ENCODE measurements around the gene MAVS.

Gene MAVS

GRCh38 chr20:3865887-3866407 is 19.3 kb downstream of the MAVS start:
- Histone ChIP-seq H3K27ac (ENCODE audit: poor library complexity, severe bottlenecking) (no peak overlapping the region), H3K9me3 (ENCODE audit: severe bottlenecking) (no peaks in the 10 kb centered on the region), H3K36me3 (ENCODE audit: low read depth) (peaks cover 51% of the 10 kb centered on the region), H3K4me3 (ENCODE audit: severe bottlenecking) (no peak overlapping the region), H3K27me3 (ENCODE audit: insufficient read depth, poor library complexity, severe bottlenecking) (no peaks in the 10 kb centered on the region), H3K4me1 (ENCODE audit: insufficient read depth, poor library complexity, severe bottlenecking) (no peaks in the 10 kb centered on the region)
- ATAC-seq (ENCODE audit: low read depth) (no peak), DNase-seq (ENCODE audit: low spot score) (no peak)
- no peak for TF ChIP-seq CTCF (IDR thresholded peaks at IDR 0.05; ENCODE audit: poor library complexity, severe bottlenecking)

- ATAC-seq (ENCODE audit: low read depth), result peak; percentile 27; the same call in 2 of the 3 replicates
Measured at GRCh38 chr20:3866464-3866863, 19.8 kb downstream of the MAVS start.

GRCh38 chr20:3867802-3868201 is 21.2 kb downstream of the MAVS start:
- DNase-seq (ENCODE audit: low spot score) (no peak), ATAC-seq (ENCODE audit: low read depth) (no peak)
- Histone ChIP-seq H3K36me3 (ENCODE audit: low read depth) (peaks cover 32% of the 10 kb centered on the region), H3K4me1 (ENCODE audit: insufficient read depth, poor library complexity, severe bottlenecking) (no peaks in the 10 kb centered on the region), H3K27ac (ENCODE audit: poor library complexity, severe bottlenecking) (no peak overlapping the region), H3K9me3 (ENCODE audit: severe bottlenecking) (no peaks in the 10 kb centered on the region), H3K27me3 (ENCODE audit: insufficient read depth, poor library complexity, severe bottlenecking) (no peaks in the 10 kb centered on the region), H3K4me3 (ENCODE audit: severe bottlenecking) (no peak overlapping the region)
- TF ChIP-seq CTCF (IDR thresholded peaks at IDR 0.05; ENCODE audit: poor library complexity, severe bottlenecking), result no peak

More at GRCh38 chr20:3866464-3866863, 19.8 kb downstream of the MAVS start:
- TF ChIP-seq CTCF (IDR thresholded peaks at IDR 0.05; ENCODE audit: poor library complexity, severe bottlenecking), result no peak
- no peak for DNase-seq (ENCODE audit: low spot score)
- no peaks in the 10 kb centered on the region for H3K4me1 ChIP-seq (ENCODE audit: insufficient read depth, poor library complexity, severe bottlenecking)
- no peak overlapping the region for H3K4me3 ChIP-seq (ENCODE audit: severe bottlenecking)
- no peak overlapping the region for H3K27ac ChIP-seq (ENCODE audit: poor library complexity, severe bottlenecking)
- peaks cover 46% of the 10 kb centered on the region for H3K36me3 ChIP-seq (ENCODE audit: low read depth)
- H3K9me3 ChIP-seq (ENCODE audit: severe bottlenecking), result no peaks in the 10 kb centered on the region
- H3K27me3 ChIP-seq (ENCODE audit: insufficient read depth, poor library complexity, severe bottlenecking), result no peaks in the 10 kb centered on the region

GRCh38 chr20:3869839-3870634 is 23.4 kb downstream of the MAVS start:
- DNase-seq (ENCODE audit: low spot score) (no peak), ATAC-seq (ENCODE audit: low read depth) (no peak)
- no peak for TF ChIP-seq CTCF (IDR thresholded peaks at IDR 0.05; ENCODE audit: poor library complexity, severe bottlenecking)
- Histone ChIP-seq H3K4me1 (ENCODE audit: insufficient read depth, poor library complexity, severe bottlenecking) (no peaks in the 10 kb centered on the region), H3K27ac (ENCODE audit: poor library complexity, severe bottlenecking) (no peak overlapping the region), H3K9me3 (ENCODE audit: severe bottlenecking) (no peaks in the 10 kb centered on the region), H3K4me3 (ENCODE audit: severe bottlenecking) (no peak overlapping the region), H3K36me3 (ENCODE audit: low read depth) (peaks cover 11% of the 10 kb centered on the region), H3K27me3 (ENCODE audit: insufficient read depth, poor library complexity, severe bottlenecking) (no peaks in the 10 kb centered on the region)
